Type B pancreatic cell (in vitro differentiated cells): ENCODE measurements around the gene SUPT6H. TPM values are rescaled to one million over a fixed set of nuclear protein-coding genes. Genes with fewer than 3 reads are reported as not detected.

Experiments
- DNase-seq: peaks from one replicate; pipeline ENCODE4 v3.0.0; 2021; ENCODE audit warnings: mixed read lengths; ENCODE audit not compliant: unreplicated experiment; ENCODE audit errors: extremely low spot score
- H3K27ac Mint-ChIP-seq: 2 replicates; pipeline ENCODE4 v1.8.0; 2021; ENCODE audit warnings: mild to moderate bottlenecking, mixed read lengths
- H3K27me3 Mint-ChIP-seq: 2 replicates; pipeline ENCODE4 v1.8.0; 2021; ENCODE audit warnings: mixed read lengths
- H3K36me3 Mint-ChIP-seq: 2 replicates; pipeline ENCODE4 v1.8.0; 2021; ENCODE audit warnings: mixed read lengths
- H3K4me1 Mint-ChIP-seq: one replicate; pipeline ENCODE4 v1.8.0; 2021; ENCODE audit warnings: mixed read lengths; ENCODE audit not compliant: unreplicated experiment
- H3K4me3 Mint-ChIP-seq: 2 replicates; pipeline ENCODE4 v1.8.0; 2021; ENCODE audit warnings: mild to moderate bottlenecking, mixed read lengths
- H3K9me3 Mint-ChIP-seq: 2 replicates; pipeline ENCODE4 v1.8.0; 2021; ENCODE audit warnings: mixed read lengths
- total RNA-seq: library from RNA; stranded (reverse); gene quantifications from 2 replicates; pipeline ENCODE4 v1.2.1, GENCODE V29; 2021; ENCODE audit warnings: low replicate concordance
- TF ChIP-seq, protein P1 (sequence below): fragments of 200-600 bp; sonication (generic); conservative IDR thresholded peaks from 2 replicates; pipeline ENCODE4 v1.5.0; 2021; ENCODE audit warnings: antibody characterized with exemption, mild to moderate bottlenecking

Gene SUPT6H
- total RNA-seq, 1 donor from 2014 or later, result 69.2 TPM

DNA sequence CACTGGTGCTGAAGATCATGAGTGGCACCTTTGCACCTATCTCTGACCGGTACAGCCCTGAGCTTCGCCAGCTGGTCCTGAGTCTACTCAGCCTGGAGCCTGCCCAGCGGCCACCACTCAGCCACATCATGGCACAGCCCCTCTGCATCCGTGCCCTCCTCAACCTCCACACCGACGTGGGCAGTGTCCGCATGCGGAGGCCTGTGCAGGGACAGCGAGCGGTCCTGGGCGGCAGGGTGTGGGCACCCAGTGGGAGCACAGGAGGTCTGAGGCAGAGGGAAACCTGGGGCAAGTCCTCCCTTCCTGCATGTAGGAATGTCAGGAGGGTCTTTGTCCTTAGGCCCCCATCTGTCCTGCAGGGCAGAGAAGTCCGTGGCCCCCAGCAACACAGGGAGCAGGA lies 75.3 kb downstream of the SUPT6H start:
- no peak overlapping the region for H3K27ac Mint-ChIP-seq
- TF ChIP-seq, protein P1, sequence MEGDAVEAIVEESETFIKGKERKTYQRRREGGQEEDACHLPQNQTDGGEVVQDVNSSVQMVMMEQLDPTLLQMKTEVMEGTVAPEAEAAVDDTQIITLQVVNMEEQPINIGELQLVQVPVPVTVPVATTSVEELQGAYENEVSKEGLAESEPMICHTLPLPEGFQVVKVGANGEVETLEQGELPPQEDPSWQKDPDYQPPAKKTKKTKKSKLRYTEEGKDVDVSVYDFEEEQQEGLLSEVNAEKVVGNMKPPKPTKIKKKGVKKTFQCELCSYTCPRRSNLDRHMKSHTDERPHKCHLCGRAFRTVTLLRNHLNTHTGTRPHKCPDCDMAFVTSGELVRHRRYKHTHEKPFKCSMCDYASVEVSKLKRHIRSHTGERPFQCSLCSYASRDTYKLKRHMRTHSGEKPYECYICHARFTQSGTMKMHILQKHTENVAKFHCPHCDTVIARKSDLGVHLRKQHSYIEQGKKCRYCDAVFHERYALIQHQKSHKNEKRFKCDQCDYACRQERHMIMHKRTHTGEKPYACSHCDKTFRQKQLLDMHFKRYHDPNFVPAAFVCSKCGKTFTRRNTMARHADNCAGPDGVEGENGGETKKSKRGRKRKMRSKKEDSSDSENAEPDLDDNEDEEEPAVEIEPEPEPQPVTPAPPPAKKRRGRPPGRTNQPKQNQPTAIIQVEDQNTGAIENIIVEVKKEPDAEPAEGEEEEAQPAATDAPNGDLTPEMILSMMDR, result no peak
- peaks cover 10% of the 10 kb centered on the region for H3K36me3 Mint-ChIP-seq
- H3K4me1 Mint-ChIP-seq, result peaks cover 6% of the 10 kb centered on the region
- no peak for DNase-seq
- no peak overlapping the region for H3K4me3 Mint-ChIP-seq
- H3K27me3 Mint-ChIP-seq, result no peaks in the 10 kb centered on the region
- no peaks in the 10 kb centered on the region for H3K9me3 Mint-ChIP-seq

DNA sequence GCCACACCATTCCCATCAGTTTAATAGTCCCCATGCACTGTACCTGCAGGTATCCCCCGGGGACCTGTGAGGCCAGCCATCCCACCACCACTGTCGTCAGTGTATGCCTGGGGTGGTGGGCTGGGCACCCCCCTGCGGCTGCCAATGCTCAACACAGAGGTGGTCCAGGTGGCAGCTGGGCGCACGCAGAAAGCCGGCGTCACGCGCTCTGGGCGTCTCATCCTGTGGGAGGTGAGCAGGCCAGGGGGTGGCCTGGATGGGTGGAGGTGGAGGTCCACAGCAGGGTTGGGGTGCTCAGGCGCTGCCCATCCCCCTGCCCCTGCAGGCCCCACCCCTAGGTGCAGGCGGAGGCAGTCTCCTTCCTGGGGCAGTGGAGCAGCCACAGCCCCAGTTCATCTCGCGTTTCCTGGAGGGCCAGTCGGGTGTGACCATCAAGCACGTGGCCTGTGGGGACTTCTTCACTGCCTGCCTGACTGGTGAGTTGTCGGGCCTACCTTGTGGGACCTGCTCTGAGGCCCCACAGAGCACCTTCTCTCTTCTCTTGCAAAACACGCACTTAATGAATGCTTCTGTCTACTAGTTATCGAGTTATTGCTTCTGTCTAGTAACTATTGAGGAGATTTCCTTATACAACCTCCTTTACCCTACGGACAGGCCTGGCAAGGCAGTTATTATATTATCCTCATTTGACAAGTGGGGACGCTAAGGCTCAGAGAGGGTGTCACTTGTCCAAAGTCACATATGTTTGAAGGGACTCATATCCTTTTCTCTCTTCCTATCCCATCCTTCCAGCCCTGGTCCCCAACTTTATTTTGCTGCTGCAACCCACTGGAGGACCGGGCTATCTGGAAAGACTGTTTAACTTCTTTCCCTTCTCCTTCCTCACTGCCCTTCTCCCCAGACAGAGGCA lies 76.0 kb downstream of the SUPT6H start:
- Mint-ChIP-seq H3K27me3 (no peaks in the 10 kb centered on the region), H3K36me3 (peaks cover 10% of the 10 kb centered on the region), H3K9me3 (no peaks in the 10 kb centered on the region), H3K4me1 (peaks cover 6% of the 10 kb centered on the region), H3K27ac (peak overlapping the region; percentile 94), H3K4me3 (peak overlapping the region; percentile 34)
- no peak for DNase-seq
- TF ChIP-seq, protein P1, result no peak

DNA sequence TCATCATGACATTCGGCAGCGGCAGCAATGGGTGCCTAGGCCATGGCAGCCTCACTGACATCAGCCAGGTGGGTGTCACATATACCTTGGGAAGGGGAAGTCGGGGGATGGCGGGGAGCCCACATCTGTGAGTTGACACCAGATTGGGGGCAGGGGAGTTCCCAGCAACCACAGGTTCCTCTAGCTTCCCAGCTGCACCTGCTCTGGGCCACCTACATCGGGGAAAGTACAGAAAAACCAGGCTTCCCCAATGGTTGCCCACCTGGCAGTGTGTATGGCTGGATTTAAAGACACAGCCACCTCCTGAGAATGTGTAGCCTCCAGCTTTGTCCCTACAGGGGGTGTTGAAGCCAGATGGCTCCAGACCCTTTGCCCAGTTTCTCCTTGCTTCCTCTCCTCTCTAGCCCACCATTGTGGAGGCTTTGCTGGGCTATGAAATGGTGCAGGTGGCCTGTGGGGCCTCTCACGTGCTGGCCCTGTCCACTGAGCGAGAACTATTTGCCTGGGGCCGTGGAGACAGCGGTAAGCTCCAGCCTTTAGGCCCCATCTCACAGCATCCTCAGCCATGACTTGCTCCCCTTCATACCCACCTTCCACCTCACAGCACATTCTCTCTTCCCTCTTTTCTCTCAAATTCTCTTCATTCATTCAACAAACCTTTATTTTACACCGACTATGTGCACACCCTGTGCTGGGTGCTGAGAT lies 76.8 kb downstream of the SUPT6H start:
- peak overlapping the region; percentile 94 for H3K27ac Mint-ChIP-seq
- no peaks in the 10 kb centered on the region for H3K27me3 Mint-ChIP-seq
- H3K9me3 Mint-ChIP-seq, result no peaks in the 10 kb centered on the region
- H3K36me3 Mint-ChIP-seq, result peaks cover 10% of the 10 kb centered on the region
- no peak for DNase-seq
- H3K4me3 Mint-ChIP-seq, result peak overlapping the region; percentile 34
- peaks cover 6% of the 10 kb centered on the region for H3K4me1 Mint-ChIP-seq
- TF ChIP-seq, protein P1, result no peak

DNA sequence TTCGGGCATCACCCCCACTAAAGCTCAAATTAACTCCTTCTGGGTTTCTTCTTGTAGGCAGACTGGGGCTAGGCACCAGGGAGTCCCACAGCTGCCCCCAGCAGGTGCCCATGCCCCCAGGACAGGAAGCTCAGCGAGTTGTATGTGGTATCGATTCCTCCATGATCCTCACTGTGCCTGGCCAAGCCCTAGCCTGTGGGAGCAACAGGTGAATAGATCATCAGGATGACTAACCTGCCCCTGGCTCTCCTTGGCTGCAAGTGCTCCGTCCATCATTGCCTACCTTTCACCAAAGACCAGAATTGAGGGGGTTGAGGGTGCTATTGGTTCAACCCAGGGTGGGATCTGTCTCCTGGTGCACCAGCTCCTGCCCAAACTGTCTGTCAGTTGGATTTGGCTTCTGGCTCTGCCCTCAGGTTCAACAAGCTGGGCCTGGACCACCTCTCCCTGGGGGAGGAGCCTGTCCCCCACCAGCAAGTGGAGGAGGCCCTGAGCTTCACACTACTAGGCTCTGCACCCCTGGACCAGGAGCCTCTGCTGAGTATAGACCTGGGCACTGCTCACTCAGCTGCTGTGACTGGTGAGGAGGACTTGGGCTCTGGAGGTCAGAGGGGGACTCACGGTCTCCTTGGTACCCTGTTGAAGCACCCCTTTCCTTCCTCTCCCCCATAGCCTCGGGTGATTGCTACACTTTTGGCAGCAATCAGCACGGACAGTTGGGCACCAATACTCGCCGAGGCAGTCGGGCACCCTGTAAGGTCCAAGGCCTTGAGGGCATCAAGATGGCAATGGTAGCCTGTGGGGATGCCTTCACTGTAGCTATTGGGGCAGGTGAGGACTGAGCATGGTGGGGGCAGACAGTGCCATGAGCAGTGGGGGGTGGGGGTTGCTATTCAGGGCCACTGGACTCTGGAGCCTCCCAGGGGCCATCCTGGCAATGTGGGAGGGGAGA lies 78.7 kb downstream of the SUPT6H start:
- Mint-ChIP-seq H3K9me3 (no peaks in the 10 kb centered on the region), H3K4me3 (no peak overlapping the region), H3K27me3 (no peaks in the 10 kb centered on the region), H3K27ac (peak overlapping the region; percentile 64), H3K4me1 (peaks cover 6% of the 10 kb centered on the region), H3K36me3 (peaks cover 10% of the 10 kb centered on the region)
- TF ChIP-seq, protein P1, result no peak
- DNase-seq, result no peak
